GM12874 (cell line): ENCODE results near the gene ATP6V0B.

Experiments
- CTCF ChIP-seq: IDR thresholded peaks from 2 replicates; pipeline ENCODE4 v1.5.1; 2011; ENCODE audit warnings: low read depth, mild to moderate bottlenecking, control low read depth, low read length, moderate library complexity; ENCODE audit not compliant: insufficient read depth

Gene ATP6V0B

GRCh38 chr1:43947061-43947873, 27.5 kb upstream of the ATP6V0B start:
- TF ChIP-seq CTCF, result no peak

- TF ChIP-seq CTCF, result no peak
These were observed 26.8 kb upstream of the ATP6V0B start for GRCh38 chr1:43947874-43948437.

DNA sequence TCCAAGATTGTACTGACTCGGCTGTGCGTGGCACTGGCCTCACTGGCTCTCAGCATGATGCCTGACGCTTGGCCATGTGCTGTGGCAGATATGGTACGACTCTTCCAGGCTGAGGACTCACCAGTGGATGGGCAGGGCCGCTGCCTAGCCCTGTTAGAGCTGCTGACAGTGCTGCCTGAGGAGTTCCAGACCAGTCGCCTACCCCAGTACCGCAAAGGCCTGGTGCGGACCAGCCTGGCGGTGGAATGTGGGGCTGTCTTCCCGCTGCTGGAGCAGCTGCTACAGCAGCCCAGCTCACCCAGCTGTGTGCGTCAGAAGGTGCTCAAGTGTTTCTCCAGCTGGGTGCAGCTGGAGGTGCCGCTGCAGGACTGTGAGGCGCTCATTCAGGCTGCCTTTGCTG, 25.1 kb upstream of the ATP6V0B start:
- no peak for TF ChIP-seq CTCF

GRCh38 chr1:43951021-43951985, 23.5 kb upstream of the ATP6V0B start:
- no peak for TF ChIP-seq CTCF

- TF ChIP-seq CTCF, result no peak
These were observed 21.9 kb upstream of the ATP6V0B start for GRCh38 chr1:43952731-43953346.

- TF ChIP-seq CTCF, result no peak
These were observed 21.4 kb upstream of the ATP6V0B start for GRCh38 chr1:43953361-43953760.
